ENCODE data around the gene COPB1. TPM values are rescaled to one million over a fixed set of nuclear protein-coding genes. Genes with fewer than 3 reads are reported as not detected.
"Not testable (repeated sequence)": the region's sequence is repeated elsewhere in the genome, so short reads cannot be mapped to it uniquely, and the experiment has no call there.

The COPB1 gene, protein sequence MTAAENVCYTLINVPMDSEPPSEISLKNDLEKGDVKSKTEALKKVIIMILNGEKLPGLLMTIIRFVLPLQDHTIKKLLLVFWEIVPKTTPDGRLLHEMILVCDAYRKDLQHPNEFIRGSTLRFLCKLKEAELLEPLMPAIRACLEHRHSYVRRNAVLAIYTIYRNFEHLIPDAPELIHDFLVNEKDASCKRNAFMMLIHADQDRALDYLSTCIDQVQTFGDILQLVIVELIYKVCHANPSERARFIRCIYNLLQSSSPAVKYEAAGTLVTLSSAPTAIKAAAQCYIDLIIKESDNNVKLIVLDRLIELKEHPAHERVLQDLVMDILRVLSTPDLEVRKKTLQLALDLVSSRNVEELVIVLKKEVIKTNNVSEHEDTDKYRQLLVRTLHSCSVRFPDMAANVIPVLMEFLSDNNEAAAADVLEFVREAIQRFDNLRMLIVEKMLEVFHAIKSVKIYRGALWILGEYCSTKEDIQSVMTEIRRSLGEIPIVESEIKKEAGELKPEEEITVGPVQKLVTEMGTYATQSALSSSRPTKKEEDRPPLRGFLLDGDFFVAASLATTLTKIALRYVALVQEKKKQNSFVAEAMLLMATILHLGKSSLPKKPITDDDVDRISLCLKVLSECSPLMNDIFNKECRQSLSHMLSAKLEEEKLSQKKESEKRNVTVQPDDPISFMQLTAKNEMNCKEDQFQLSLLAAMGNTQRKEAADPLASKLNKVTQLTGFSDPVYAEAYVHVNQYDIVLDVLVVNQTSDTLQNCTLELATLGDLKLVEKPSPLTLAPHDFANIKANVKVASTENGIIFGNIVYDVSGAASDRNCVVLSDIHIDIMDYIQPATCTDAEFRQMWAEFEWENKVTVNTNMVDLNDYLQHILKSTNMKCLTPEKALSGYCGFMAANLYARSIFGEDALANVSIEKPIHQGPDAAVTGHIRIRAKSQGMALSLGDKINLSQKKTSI
- 195 and 215 TPM in 2 replicates for total RNA-seq (2014; rRNA removed; shearing (Covaris generic))
- 92.8 and 131 TPM in 2 replicates for polyA plus RNA-seq (2015; cell fraction: cytosol; rRNA removed)
- 145 and 148 TPM in 2 replicates for polyA plus RNA-seq (2015; cell fraction: nucleus; rRNA removed)

DNA sequence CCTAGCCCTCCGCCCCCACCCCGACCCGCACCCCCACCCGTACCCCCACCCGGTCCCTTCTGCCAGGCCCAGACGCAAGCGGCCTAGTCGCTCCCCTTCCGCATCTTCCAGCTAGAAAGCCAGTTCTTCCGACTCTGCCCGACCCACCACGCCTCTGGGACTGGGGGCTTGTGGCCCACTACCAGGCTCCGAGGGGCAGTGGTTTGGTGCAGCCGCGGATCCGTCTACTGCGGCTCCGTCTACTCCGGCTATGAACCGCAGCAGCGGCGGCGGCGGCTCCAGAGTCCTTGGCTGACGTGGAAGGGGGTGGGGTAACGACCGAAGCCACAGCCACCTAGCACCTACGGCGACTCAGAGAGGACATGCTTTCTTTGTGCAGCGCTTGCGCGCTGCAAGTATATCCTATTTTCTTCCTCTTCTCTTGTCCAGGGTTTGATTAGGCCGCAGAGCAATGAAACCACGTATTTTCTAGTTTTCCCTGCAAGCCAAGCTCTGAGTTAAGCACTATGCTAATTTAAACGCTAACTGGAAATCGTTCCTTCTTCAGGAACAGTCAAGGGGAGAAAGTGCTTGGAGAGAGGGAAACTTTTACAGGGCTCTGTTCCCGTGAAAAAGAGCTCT lies at the start of gene COPB1:
COPB1 (minus strand) TSS at position 252 of the 621 bp plus-strand sequence. CDS start 883 bp downstream, outside the sequence.
- in situ Hi-C loops (cut with HindIII; ENCODE audit: low pct_unique_long_range_greater_than_20kb, low sequenced_read_pairs), result no loop called here
- peak; percentile 90 for DNase-seq (ENCODE audit: low read depth, low spot score)

DNA sequence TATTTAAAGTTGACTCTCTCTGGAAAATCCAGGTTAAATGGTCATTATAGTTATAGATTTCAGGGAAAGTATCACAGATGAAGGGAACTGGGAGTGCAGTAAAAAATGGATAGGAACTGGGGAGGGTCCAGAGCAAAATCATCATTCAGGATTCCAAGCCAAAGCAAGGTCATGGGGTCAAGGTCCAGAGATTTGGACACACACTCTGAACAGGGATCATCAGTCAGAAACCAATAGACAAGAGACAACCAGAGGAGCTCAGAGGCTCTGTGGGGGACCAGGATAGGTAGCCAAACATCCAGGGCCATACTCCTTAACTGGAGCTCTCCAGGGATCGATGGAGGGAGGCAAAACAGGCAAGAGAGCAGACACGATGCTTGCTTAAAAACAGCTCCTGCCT lies 47.8 kb upstream of the COPB1 start:
- DNase-seq (ENCODE audit: low read depth, low spot score), result no peak
- in situ Hi-C loops (cut with HindIII; ENCODE audit: low pct_unique_long_range_greater_than_20kb, low sequenced_read_pairs), result no loop called here

DNA sequence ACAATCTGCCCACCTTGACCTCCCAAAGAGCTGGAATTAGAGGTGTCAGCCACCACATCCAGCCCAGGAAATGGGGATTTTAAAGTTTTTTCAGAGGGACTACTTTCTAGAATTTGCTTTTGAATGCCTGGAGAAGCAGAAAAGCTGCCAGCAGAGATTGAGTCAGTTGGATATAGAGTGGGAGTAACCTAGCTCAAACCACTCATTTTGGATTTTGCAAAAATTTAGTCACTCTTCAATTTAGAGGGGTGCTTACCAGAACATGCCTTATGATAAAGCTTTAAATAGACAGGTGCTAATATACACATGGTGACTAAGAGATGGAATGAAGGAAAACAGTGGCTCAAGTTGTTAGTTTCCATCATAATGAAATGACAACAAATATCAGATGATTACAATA lies 47.1 kb upstream of the COPB1 start:
- in situ Hi-C loops (cut with HindIII; ENCODE audit: low pct_unique_long_range_greater_than_20kb, low sequenced_read_pairs), result no loop called here
- no peak for DNase-seq (ENCODE audit: low read depth, low spot score)

DNA sequence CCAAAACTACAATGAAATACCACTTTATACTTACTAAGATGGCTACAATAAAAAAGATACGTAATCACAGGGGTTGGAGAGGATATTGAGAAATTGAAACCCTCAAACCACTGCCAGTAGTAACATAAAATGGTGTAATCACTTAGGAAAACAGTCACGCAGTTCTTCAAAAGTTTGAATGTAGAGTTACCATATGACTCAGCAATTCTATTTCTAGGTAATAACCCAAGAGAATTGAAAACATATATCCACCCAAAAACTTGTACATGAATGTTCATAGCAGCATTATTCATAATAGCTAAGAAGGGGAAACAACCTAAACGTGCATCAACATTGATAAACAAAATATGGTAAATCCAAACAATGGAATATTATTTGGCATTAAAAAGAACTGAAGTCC lies 45.0 kb upstream of the COPB1 start:
- no peak for DNase-seq (ENCODE audit: low read depth, low spot score)
- in situ Hi-C loops (cut with HindIII; ENCODE audit: low pct_unique_long_range_greater_than_20kb, low sequenced_read_pairs), result no loop called here

DNA sequence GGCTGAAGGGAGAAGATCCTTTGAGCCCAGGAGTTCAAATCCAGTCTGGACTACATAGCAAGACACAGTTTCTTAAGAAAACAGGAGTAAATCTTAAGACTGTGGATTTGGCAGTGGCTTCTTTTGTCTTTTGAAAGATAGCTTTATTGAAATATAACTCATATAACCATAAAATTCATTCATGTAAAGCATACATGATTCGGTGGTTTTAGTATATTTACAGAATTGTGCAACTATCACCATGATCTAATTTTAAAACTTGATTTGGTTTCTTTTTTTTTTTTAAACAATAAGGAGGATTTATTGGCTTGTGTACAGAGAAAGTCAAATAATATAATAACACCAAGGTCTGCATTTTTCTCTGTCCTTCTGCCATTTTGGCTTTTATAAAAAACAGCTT lies 43.6 kb upstream of the COPB1 start:
- no peak for DNase-seq (ENCODE audit: low read depth, low spot score)
- in situ Hi-C loops (cut with HindIII; ENCODE audit: low pct_unique_long_range_greater_than_20kb, low sequenced_read_pairs), result no loop called here

DNA sequence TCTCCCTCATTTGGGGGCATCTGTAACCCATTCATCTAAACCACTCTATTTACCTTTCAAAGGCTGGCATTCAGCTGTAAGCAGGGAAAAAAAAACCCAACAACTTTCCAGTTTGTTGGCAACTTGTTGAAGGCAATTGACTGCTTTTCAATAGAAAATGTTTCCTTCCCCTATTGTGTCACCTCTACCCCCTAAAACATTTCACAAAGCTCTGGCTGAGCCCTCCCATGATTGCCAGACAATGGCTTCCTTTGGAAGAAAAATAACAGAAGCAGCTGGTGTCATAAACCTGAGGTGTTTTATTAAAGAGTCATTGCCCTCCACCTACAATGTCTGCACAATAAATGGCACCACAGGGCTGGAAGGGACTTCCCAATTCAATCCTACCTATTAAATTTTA lies 42.7 kb upstream of the COPB1 start:
- no peak for DNase-seq (ENCODE audit: low read depth, low spot score)
- in situ Hi-C loops (cut with HindIII; ENCODE audit: low pct_unique_long_range_greater_than_20kb, low sequenced_read_pairs), result no loop called here

DNA sequence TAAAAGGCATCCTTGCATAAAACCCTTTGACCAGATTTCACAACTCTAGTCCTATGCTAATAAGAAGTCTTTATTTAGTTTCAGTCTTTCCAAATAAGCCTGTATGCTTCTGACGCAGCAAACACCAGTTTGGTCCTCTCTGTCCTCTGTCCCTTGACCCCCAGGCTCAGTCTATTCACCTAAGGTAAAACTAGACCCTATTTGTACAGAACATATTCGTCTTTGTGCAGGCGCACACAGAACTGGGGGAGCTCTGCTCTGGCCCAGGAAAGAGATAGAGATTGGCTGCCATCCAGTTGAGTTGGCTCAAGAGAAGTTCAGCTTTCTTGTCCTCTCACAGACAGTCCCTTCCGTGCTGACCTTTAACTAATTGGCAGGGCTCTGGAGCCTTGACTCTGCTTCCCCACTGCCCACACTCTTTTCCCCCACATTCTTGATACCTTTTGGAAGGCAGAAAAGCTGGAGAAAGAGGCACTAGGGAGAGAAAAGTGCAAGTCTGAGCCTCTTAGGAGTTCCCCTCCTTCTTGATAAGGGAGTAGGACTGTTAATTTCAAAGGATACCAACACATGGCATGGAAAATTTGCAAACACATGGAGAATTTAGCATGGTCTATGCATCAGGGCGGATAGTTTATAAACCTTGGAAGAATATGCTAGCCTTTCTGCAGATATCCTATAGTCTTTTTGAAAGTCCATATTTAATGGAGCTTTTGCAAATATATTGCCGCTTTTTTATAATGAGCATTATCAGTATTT lies 41.8 kb upstream of the COPB1 start:
- in situ Hi-C loops (cut with HindIII; ENCODE audit: low pct_unique_long_range_greater_than_20kb, low sequenced_read_pairs), result no loop called here
- DNase-seq (ENCODE audit: low read depth, low spot score), result peak; percentile 56

DNA sequence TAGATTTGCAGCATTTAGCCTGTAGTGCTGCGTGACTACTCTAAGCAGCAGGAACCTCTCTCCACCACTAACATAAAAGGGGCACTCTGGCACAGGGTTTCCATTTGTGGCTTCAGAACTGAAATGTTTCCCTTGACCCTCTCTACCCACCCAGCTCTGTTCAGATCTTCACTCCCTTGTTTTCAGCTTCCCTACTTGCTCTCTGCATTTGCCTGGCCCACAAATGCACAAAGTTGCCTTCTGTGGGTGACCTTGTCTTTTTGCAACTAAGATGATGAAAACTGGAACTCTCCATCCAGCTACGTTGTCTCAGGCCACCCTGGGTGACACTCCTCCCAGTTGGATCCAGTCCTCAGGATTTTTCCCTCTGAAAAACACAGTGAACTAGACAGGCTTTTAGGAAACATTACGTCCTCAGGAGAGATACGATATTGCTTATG lies 40.4 kb upstream of the COPB1 start:
- in situ Hi-C loops (cut with HindIII; ENCODE audit: low pct_unique_long_range_greater_than_20kb, low sequenced_read_pairs), result no loop called here
- no peak for DNase-seq (ENCODE audit: low read depth, low spot score)

DNA sequence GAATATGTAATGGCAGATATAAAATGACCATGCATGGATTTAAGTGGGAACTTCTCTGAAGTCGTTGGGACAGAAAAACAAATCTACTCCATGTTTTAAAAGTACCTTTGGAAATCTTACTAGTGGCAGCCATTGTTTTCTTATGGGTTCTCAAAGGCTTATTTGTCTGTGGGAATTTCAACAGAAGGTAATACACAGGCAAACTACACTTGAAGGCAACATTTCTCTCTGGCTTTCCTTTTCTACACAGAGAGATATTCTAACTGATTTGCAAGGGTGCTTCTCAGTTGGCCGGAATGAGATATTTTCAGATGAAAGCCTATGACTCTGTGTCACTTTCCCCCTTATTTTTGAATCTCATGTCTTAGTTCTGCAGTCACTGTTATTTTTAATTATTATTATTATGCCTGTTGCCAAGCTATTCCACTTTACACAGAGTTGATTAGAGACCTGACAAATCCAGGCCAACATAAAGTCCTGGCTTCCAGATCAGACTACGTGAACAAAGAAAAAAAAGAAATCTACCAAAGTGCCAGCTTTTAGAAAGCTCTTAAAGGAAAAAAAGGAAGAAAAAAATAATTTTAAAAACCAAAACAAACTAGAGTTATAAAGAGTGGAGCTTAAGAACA lies 39.4 kb upstream of the COPB1 start:
- in situ Hi-C loops (cut with HindIII; ENCODE audit: low pct_unique_long_range_greater_than_20kb, low sequenced_read_pairs), result no loop called here
- no peak for DNase-seq (ENCODE audit: low read depth, low spot score)

DNA sequence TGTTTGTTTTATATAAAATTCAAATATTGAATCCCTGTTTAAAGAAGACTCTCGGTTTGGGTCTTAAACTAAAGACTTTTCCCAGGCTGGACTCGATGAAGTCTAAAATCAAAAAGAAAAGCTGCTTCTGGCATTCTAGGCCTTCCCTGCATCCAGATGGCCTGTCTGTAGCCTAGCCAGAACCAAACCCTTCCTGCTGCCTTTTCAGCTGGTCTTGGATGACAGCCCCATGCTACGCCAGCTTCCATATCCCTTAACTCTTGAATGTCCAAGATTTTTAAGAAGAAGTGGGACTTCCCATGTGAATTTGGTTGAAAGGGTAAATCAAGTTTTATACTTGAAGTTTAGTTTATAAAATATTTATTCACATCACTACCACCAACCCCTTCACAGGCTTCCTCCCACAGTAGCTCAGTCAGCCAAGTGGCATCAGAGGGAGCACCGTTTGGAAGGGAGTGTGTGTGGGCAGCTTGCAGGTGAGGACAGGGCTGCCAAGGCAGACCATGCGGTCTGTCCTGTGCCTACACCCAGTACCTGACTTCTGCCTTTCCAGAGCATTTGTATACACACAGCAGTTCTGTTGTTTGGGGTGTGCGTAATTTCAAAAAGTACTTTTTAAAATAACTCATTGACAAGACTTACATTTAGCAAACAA lies 38.8 kb upstream of the COPB1 start:
- in situ Hi-C loops (cut with HindIII; ENCODE audit: low pct_unique_long_range_greater_than_20kb, low sequenced_read_pairs), result no loop called here
- no peak for DNase-seq (ENCODE audit: low read depth, low spot score)

DNA sequence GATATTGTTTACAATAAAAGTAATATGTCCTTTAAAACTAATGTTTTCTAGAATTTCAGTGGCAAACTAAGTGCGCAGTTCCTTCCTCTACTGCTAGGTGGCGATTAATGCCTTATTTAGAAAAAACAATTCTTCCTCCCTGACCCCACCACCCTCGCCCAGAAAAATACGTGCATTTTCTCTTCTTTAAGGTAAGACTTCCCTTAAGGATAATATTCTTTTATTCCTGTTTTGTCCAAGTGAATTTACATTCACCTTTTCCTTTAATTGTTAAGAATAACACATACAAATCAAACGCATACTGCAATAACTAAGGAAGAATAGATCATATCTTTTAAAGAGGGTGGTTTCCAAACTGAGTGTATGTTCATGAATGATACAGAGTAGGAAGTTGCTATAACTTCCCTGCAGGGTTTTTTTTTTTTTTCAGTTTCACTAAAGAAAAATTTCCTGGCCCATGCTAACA lies 37.6 kb upstream of the COPB1 start:
- DNase-seq (ENCODE audit: low read depth, low spot score), result peak; percentile 65
- in situ Hi-C loops (cut with HindIII; ENCODE audit: low pct_unique_long_range_greater_than_20kb, low sequenced_read_pairs), result no loop called here

DNA sequence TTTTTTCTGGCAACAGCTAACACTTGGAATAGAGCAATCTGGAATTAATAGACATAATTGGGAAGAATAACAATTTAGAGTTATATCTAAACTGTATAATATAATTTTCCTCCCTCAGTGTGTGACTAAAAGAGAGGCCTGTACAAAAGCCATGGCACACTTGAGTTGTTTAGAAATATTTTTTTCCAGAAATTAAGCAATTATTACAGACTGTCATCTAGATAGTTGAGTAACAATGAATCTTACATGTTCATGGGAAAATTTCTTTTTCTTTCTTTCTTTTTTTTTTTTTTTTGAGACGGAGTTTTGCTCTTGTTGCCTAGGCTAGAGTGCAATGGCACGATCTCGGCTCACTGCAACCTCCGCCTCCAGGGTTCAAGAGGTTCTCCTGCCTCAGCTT lies 35.6 kb upstream of the COPB1 start:
- in situ Hi-C loops (cut with HindIII; ENCODE audit: low pct_unique_long_range_greater_than_20kb, low sequenced_read_pairs); DNase-seq (ENCODE audit: low read depth, low spot score): not testable (repeated sequence)

DNA sequence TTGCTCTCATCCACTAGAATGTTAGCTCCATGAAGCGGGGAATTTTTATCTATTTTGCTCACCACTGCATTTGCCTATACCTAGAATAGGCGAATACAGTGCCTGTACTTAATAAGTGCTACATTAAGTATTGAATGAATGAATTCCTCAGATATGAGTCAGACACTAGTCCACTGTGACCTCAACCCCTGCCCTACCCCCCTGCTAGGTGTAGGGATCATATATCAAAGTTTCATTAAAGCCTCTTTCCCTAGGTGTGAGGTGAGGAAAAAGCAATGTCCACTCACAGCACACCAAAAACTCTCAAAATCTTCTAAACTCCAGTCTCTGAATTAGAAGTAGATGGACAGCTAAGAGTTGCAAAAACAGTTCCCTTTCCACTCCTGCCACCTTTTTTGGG lies 30.3 kb upstream of the COPB1 start:
- no peak for DNase-seq (ENCODE audit: low read depth, low spot score)
- in situ Hi-C loops (cut with HindIII; ENCODE audit: low pct_unique_long_range_greater_than_20kb, low sequenced_read_pairs), result no loop called here

DNA sequence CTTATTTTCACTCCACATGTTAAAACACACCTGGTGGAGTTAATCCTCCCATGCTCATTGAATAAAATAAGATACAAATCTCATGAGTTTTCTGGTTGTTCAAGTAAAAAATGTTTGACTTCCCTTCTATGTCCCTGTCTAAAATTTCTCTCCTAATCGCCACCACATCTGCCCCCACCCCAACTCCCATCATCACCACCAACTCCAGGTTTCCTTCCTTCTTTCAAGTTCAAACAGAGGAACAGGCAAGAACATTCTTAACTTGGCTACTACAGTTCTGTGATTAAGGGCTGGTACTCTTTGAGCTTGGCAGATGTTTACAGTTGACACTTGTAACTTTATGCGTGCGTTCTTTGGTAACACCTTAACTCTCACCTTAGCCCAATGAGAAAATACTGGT lies 29.7 kb upstream of the COPB1 start:
- no peak for DNase-seq (ENCODE audit: low read depth, low spot score)
- in situ Hi-C loops (cut with HindIII; ENCODE audit: low pct_unique_long_range_greater_than_20kb, low sequenced_read_pairs), result no loop called here

DNA sequence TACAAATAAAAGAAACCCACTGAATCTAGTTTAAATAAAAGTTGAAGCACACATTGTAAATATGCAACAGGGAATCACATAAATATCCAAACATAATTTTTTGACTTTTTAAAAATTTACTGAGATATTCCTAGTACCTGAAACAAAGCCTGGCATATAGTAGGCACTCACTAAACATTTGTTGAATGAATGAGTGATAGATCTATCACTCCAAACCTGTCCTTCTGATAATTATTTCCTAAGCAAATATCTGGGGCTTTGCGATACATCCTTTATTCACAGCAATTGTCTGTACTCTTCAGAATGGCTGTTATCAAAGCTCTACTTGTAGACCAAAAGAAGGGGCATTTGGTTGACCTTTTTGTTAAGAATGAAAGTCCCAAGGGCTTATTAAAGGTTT lies 23.2 kb upstream of the COPB1 start:
- in situ Hi-C loops (cut with HindIII; ENCODE audit: low pct_unique_long_range_greater_than_20kb, low sequenced_read_pairs), result no loop called here

DNA sequence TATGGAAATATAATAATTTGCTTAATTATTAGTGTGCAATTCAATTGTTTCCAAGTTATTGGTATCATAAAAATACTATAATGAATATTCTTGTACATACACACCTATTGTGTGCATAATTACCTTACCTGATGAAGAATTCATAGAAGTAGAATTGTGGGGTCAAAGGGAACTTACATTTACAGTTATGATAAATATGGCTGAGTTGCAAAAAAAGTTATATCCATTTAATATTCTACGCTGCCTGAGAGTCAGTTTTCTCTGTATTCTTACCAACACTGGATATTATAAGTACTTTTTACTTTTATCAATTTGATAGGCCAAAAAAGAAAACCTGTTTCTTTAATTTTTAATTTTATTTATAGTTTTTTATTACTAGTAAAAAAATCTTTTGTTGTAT lies 22.6 kb upstream of the COPB1 start:
- DNase-seq (ENCODE audit: low read depth, low spot score), result no peak
- in situ Hi-C loops (cut with HindIII; ENCODE audit: low pct_unique_long_range_greater_than_20kb, low sequenced_read_pairs), result no loop called here

More for the DNA sequence above, 23.2 kb upstream of the COPB1 start:
- DNase-seq (ENCODE audit: low read depth, low spot score), result no peak

Data from SK-MEL-5 (cell line).